Neural cell (in vitro differentiated cells): ENCODE results near the gene UNC45A. TPM values are rescaled to one million over a fixed set of nuclear protein-coding genes. Genes with fewer than 3 reads are reported as not detected.

ENCODE experiments used
- H2AFZ ChIP-seq: fragments of 200-600, 300-800 bp; sonication (generic), shearing (Covaris generic); 2 replicates; pipeline ENCODE4 v1.6.0; 2014; ENCODE audit warnings: low read depth, mild to moderate bottlenecking, antibody characterized with exemption, low read length, moderate library complexity
- H3F3A ChIP-seq: fragments of 200-600 bp; shearing (Covaris generic); 2 replicates; pipeline ENCODE4 v1.6.1; 2016; ENCODE audit warnings: mild to moderate bottlenecking, moderate library complexity, mixed read lengths, antibody characterized with exemption, low read length; ENCODE audit not compliant: insufficient read depth, poor library complexity, severe bottlenecking
- H3K27ac ChIP-seq: fragments of 200-600, 300-800 bp; sonication (generic), shearing (Covaris generic); 2 replicates; pipeline ENCODE4 v1.5.1; 2014; ENCODE audit warnings: mild to moderate bottlenecking, low read length, moderate library complexity
- H3K27me3 ChIP-seq: fragments of 300-800, 200-600 bp; sonication (generic), shearing (Covaris generic); 2 replicates; pipeline ENCODE4 v1.6.0; 2014; ENCODE audit warnings: mild to moderate bottlenecking, low read depth, low read length, moderate library complexity; ENCODE audit not compliant: insufficient read depth
- H3K36me3 ChIP-seq: fragments of 300-800, 200-600 bp; sonication (generic), shearing (Covaris generic); 2 replicates; pipeline ENCODE4 v1.5.1; 2014; ENCODE audit warnings: mild to moderate bottlenecking, antibody characterized with exemption, low read length, moderate library complexity; ENCODE audit not compliant: insufficient read depth
- H3K4me2 ChIP-seq: fragments of 300-800, 200-600 bp; sonication (generic), shearing (Covaris generic); 2 replicates; pipeline ENCODE4 v1.6.0; 2014; ENCODE audit warnings: mild to moderate bottlenecking, low read length
- H3K4me3 ChIP-seq: fragments of 300-800, 200-600 bp; sonication (generic), shearing (Covaris generic); 2 replicates; pipeline ENCODE4 v1.5.1; 2014; ENCODE audit warnings: mild to moderate bottlenecking, low read length, moderate library complexity
- H3K79me2 ChIP-seq: fragments of 200-600 bp; shearing (Covaris generic); replicated peaks from 2 replicates; pipeline ENCODE4 v1.6.0; 2014; ENCODE audit warnings: mild to moderate bottlenecking, low read length, moderate library complexity; ENCODE audit not compliant: insufficient read depth
- H3K9ac ChIP-seq: fragments of 300-800, 200-600 bp; sonication (generic), shearing (Covaris generic); 2 replicates; pipeline ENCODE4 v1.6.1; 2016; ENCODE audit warnings: mild to moderate bottlenecking, low read length, mixed read lengths
- H3K9me2 ChIP-seq: fragments of 200-600 bp; shearing (Covaris generic); 2 replicates; pipeline ENCODE4 v1.6.1; 2016; ENCODE audit warnings: mild to moderate bottlenecking, low read length, mixed read lengths; ENCODE audit not compliant: insufficient read depth
- H3K9me3 ChIP-seq: fragments of 200-600, 300-800 bp; sonication (generic), shearing (Covaris generic); 2 replicates; pipeline ENCODE4 v1.6.1; 2016; ENCODE audit warnings: mild to moderate bottlenecking, mixed run types, low read length, moderate library complexity, mixed read lengths
- H4K20me1 ChIP-seq: fragments of 200-600 bp; shearing (Covaris generic); 2 replicates; pipeline ENCODE4 v1.6.1; 2016; ENCODE audit warnings: mild to moderate bottlenecking, mixed run types; ENCODE audit not compliant: insufficient read depth
- EP300 ChIP-seq: fragments of 450-650 bp; conservative IDR thresholded peaks from 2 replicates; pipeline ENCODE4 v1.6.1; 2014; ENCODE audit warnings: antibody characterized with exemption, mild to moderate bottlenecking, moderate library complexity; ENCODE audit not compliant: poor library complexity, severe bottlenecking
- EZH2 ChIP-seq: fragments of 200-600, 300-800 bp; shearing (Covaris generic), sonication (generic); IDR thresholded peaks from 2 replicates; pipeline ENCODE4 v1.6.1; 2014; ENCODE audit warnings: antibody characterized with exemption, low read length, borderline replicate concordance, mild to moderate bottlenecking; ENCODE audit not compliant: insufficient read depth, poor library complexity, severe bottlenecking
- MXI1 ChIP-seq: fragments of 450-650 bp; conservative IDR thresholded peaks from 2 replicates; pipeline ENCODE4 v1.6.1; 2014; ENCODE audit warnings: antibody characterized with exemption, mild to moderate bottlenecking; ENCODE audit not compliant: poor library complexity, severe bottlenecking
- POLR2AphosphoS5 ChIP-seq: IDR thresholded peaks from 2 replicates; pipeline ENCODE4 v1.6.1; 2012
- RAD21 ChIP-seq: fragments of 450-650 bp; conservative IDR thresholded peaks from 2 replicates; pipeline ENCODE4 v1.6.1; 2014; ENCODE audit warnings: antibody characterized with exemption, mild to moderate bottlenecking, moderate library complexity
- SMC3 ChIP-seq: fragments of 450-650 bp; conservative IDR thresholded peaks from 2 replicates; pipeline ENCODE4 v1.6.1; 2014; ENCODE audit warnings: antibody characterized with exemption, mild to moderate bottlenecking, moderate library complexity; ENCODE audit not compliant: poor library complexity
- TAF1 ChIP-seq: IDR thresholded peaks from 2 replicates; pipeline ENCODE4 v1.6.1; 2012; ENCODE audit warnings: low read depth
- polyA plus RNA-seq: library from polyadenylated mRNA; depleted of rRNA; stranded (reverse); fragments of >200 nt; gene quantifications from 2 replicates; pipeline ENCODE4 v1.2.3, GENCODE V29; 2014
- TF ChIP-seq, protein P1 (sequence below): IDR thresholded peaks from 2 replicates; pipeline ENCODE4 v1.6.1; 2012; ENCODE audit warnings: borderline replicate concordance
- TF ChIP-seq, protein P2 (sequence below): fragments of 450-650 bp; IDR thresholded peaks from 2 replicates; pipeline ENCODE4 v1.5.1; 2014; ENCODE audit warnings: antibody characterized with exemption, mild to moderate bottlenecking, moderate library complexity; ENCODE audit not compliant: poor library complexity, severe bottlenecking

The UNC45A gene
- polyA plus RNA-seq, 1 donor from 2014 or later: 41.3 TPM

DNA sequence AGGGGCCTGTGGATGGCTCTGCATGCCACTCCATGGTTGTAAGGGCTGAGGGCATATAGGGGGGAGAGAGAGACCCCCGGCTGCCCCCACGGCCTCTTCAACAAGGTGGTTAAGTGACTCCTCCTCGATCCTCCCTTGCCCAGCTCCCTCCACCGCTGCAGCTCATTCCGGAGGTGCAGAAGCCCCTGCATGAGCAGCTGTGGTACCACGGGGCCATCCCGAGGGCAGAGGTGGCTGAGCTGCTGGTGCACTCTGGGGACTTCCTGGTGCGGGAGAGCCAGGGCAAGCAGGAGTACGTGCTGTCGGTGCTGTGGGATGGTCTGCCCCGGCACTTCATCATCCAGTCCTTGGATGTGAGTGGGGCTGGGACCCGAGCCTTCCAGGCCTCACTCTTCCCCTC lies 44.2 kb upstream of the UNC45A start:
- Histone ChIP-seq H3K27me3 (no peaks in the 10 kb centered on the region), H3F3A (no peaks in the 10 kb centered on the region), H3K4me2 (no peak overlapping the region), H2AFZ (no peak overlapping the region), H4K20me1 (no peaks in the 10 kb centered on the region), H3K36me3 (no peaks in the 10 kb centered on the region), H3K27ac (no peak overlapping the region), H3K9me2 (no peaks in the 10 kb centered on the region), H3K9ac (no peak overlapping the region), H3K79me2 (no peaks in the 10 kb centered on the region), H3K9me3 (no peaks in the 10 kb centered on the region), H3K4me3 (no peak overlapping the region)
- no peak for TF ChIP-seq TAF1
- TF ChIP-seq SMC3: no peak
- TF ChIP-seq RAD21: no peak
- TF ChIP-seq, protein P1, sequence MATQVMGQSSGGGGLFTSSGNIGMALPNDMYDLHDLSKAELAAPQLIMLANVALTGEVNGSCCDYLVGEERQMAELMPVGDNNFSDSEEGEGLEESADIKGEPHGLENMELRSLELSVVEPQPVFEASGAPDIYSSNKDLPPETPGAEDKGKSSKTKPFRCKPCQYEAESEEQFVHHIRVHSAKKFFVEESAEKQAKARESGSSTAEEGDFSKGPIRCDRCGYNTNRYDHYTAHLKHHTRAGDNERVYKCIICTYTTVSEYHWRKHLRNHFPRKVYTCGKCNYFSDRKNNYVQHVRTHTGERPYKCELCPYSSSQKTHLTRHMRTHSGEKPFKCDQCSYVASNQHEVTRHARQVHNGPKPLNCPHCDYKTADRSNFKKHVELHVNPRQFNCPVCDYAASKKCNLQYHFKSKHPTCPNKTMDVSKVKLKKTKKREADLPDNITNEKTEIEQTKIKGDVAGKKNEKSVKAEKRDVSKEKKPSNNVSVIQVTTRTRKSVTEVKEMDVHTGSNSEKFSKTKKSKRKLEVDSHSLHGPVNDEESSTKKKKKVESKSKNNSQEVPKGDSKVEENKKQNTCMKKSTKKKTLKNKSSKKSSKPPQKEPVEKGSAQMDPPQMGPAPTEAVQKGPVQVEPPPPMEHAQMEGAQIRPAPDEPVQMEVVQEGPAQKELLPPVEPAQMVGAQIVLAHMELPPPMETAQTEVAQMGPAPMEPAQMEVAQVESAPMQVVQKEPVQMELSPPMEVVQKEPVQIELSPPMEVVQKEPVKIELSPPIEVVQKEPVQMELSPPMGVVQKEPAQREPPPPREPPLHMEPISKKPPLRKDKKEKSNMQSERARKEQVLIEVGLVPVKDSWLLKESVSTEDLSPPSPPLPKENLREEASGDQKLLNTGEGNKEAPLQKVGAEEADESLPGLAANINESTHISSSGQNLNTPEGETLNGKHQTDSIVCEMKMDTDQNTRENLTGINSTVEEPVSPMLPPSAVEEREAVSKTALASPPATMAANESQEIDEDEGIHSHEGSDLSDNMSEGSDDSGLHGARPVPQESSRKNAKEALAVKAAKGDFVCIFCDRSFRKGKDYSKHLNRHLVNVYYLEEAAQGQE: no peak
- TF ChIP-seq POLR2AphosphoS5: no peak
- TF ChIP-seq EZH2: no peak
- no peak for TF ChIP-seq MXI1
- TF ChIP-seq, protein P2, sequence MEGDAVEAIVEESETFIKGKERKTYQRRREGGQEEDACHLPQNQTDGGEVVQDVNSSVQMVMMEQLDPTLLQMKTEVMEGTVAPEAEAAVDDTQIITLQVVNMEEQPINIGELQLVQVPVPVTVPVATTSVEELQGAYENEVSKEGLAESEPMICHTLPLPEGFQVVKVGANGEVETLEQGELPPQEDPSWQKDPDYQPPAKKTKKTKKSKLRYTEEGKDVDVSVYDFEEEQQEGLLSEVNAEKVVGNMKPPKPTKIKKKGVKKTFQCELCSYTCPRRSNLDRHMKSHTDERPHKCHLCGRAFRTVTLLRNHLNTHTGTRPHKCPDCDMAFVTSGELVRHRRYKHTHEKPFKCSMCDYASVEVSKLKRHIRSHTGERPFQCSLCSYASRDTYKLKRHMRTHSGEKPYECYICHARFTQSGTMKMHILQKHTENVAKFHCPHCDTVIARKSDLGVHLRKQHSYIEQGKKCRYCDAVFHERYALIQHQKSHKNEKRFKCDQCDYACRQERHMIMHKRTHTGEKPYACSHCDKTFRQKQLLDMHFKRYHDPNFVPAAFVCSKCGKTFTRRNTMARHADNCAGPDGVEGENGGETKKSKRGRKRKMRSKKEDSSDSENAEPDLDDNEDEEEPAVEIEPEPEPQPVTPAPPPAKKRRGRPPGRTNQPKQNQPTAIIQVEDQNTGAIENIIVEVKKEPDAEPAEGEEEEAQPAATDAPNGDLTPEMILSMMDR: no peak
- TF ChIP-seq EP300: no peak

DNA sequence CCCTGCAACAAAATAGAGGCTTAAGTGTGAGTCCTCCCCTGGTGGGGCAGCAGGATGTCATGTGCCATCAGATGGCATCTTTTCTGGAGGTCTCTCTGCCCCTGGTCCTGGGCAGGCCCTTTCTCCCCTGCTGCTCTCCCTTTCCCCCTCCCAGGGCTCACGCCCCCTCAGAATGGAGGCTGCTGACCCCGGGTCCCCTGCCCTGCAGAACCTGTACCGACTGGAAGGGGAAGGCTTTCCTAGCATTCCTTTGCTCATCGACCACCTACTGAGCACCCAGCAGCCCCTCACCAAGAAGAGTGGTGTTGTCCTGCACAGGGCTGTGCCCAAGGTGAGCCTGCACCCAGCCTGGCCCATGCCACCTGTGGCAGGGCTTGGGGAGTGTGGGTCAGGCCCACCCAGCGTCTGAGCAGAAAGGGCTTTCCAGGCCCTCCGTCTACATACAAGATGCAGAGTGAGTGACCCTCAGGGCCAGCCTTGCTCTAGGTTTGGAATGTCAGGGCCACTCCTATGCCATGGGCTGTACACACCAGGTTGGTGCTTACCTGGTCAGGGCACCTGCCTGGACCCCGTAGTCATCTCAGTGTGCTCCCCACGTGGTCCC lies 43.6 kb upstream of the UNC45A start:
- Histone ChIP-seq H3K36me3 (no peaks in the 10 kb centered on the region), H3K4me2 (no peak overlapping the region), H3K27ac (no peak overlapping the region), H2AFZ (no peak overlapping the region), H3K9ac (no peak overlapping the region), H3F3A (no peaks in the 10 kb centered on the region), H3K27me3 (no peaks in the 10 kb centered on the region), H4K20me1 (no peaks in the 10 kb centered on the region), H3K4me3 (no peak overlapping the region), H3K9me3 (no peaks in the 10 kb centered on the region), H3K9me2 (no peaks in the 10 kb centered on the region), H3K79me2 (no peaks in the 10 kb centered on the region)
- TF ChIP-seq MXI1: no peak
- TF ChIP-seq, protein P1: no peak
- no peak for TF ChIP-seq RAD21
- no peak for TF ChIP-seq SMC3
- no peak for TF ChIP-seq TAF1
- TF ChIP-seq EZH2: no peak
- TF ChIP-seq, protein P2: no peak
